Measurements from ENCODE around the gene METTL23. TPM values are rescaled to one million over a fixed set of nuclear protein-coding genes. Genes with fewer than 3 reads are reported as not detected.

Gene METTL23
- total RNA-seq, 4 donors from 2014 or later = 20.6 to 29.9 (median 23.0) TPM

GRCh38 chr17:76681222-76682137 lies 45.2 kb upstream of the METTL23 start:
- TF ChIP-seq, protein P1, sequence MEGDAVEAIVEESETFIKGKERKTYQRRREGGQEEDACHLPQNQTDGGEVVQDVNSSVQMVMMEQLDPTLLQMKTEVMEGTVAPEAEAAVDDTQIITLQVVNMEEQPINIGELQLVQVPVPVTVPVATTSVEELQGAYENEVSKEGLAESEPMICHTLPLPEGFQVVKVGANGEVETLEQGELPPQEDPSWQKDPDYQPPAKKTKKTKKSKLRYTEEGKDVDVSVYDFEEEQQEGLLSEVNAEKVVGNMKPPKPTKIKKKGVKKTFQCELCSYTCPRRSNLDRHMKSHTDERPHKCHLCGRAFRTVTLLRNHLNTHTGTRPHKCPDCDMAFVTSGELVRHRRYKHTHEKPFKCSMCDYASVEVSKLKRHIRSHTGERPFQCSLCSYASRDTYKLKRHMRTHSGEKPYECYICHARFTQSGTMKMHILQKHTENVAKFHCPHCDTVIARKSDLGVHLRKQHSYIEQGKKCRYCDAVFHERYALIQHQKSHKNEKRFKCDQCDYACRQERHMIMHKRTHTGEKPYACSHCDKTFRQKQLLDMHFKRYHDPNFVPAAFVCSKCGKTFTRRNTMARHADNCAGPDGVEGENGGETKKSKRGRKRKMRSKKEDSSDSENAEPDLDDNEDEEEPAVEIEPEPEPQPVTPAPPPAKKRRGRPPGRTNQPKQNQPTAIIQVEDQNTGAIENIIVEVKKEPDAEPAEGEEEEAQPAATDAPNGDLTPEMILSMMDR (IDR thresholded peaks at IDR 0.05) = peak; percentile 80 to 81
- TF ChIP-seq EP300 (IDR thresholded peaks at IDR 0.05) (no peak), POLR2AphosphoS5 (IDR thresholded peaks at IDR 0.05) (no peak), POLR2A (IDR thresholded peaks at IDR 0.05) (no peak)

DNA sequence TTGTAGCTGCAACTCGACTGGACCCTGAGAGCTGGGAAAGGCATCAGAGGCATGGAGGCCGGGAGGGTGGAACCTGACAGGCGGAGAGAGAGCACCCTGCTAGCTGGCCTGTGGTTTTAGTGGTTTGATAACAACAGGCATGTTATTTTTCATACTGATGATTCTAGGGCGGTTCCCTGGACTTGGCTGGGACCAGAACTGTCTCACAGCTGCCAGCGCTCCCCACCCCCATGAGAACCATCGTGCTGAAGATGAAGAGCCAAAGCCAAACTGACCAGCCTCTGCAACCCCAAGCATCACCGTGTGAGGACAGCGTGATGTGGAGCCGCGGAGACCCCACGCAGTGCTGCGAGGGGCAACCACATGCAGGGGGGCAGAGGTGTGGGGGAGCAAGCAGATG lies 44.3 kb upstream of the METTL23 start:
- no peak overlapping the region for H3K27ac ChIP-seq
- no peak for DNase-seq (ENCODE audit: low spot score in 2 of 2)
- peaks cover 40% of the 10 kb centered on the region for H3K4me1 ChIP-seq
- H3K27me3 ChIP-seq = no peaks in the 10 kb centered on the region
- TF ChIP-seq EP300 (IDR thresholded peaks at IDR 0.05) (no peak), POLR2A (IDR thresholded peaks at IDR 0.05) (no peak), POLR2AphosphoS5 (IDR thresholded peaks at IDR 0.05) (no peak)
- TF ChIP-seq, protein P1 (IDR thresholded peaks at IDR 0.05) = no peak
- no peaks in the 10 kb centered on the region for H3K9me3 ChIP-seq
- 67% methylated on average over 5 of the region's 12 CpGs for WGBS
- no peak overlapping the region for H3K4me3 ChIP-seq
- peaks cover 30% of the 10 kb centered on the region for H3K36me3 ChIP-seq

More at GRCh38 chr17:76681222-76682137, 45.2 kb upstream of the METTL23 start:
- Histone ChIP-seq H3K36me3 (peaks cover 30% of the 10 kb centered on the region), H3K27me3 (no peaks in the 10 kb centered on the region), H3K4me1 (peaks cover 32% of the 10 kb centered on the region), H3K4me3 (no peak overlapping the region), H3K9me3 (no peaks in the 10 kb centered on the region), H3K27ac (no peak overlapping the region)
- DNase-seq (ENCODE audit: low spot score in 2 of 2) = peak in 1 of 2 donors; percentile 59
- 48% methylated on average over 7 of the region's 16 CpGs for WGBS

GRCh38 chr17:76683011-76683755 lies 43.5 kb upstream of the METTL23 start:
- Histone ChIP-seq H3K4me3 (no peak overlapping the region), H3K9me3 (no peaks in the 10 kb centered on the region), H3K27me3 (no peaks in the 10 kb centered on the region), H3K27ac (no peak overlapping the region), H3K36me3 (peaks cover 25% of the 10 kb centered on the region), H3K4me1 (peaks cover 48% of the 10 kb centered on the region)
- DNase-seq (ENCODE audit: low spot score in 2 of 2) = no peak
- TF ChIP-seq, protein P1 (IDR thresholded peaks at IDR 0.05) = no peak
- no peak for TF ChIP-seq POLR2AphosphoS5 (IDR thresholded peaks at IDR 0.05)
- no peak for TF ChIP-seq POLR2A (IDR thresholded peaks at IDR 0.05)
- WGBS = 76% methylated on average over 13 of the region's 18 CpGs

- Histone ChIP-seq H3K27me3 (no peaks in the 10 kb centered on the region), H3K4me3 (no peak overlapping the region), H3K36me3 (peaks cover 18% of the 10 kb centered on the region), H3K4me1 (peaks cover 57% of the 10 kb centered on the region), H3K9me3 (no peaks in the 10 kb centered on the region), H3K27ac (no peak overlapping the region)
- DNase-seq (ENCODE audit: low spot score in 2 of 2) = no peak
- TF ChIP-seq POLR2AphosphoS5 (IDR thresholded peaks at IDR 0.05) = no peak
- TF ChIP-seq, protein P1 (IDR thresholded peaks at IDR 0.05) = no peak
- no peak for TF ChIP-seq POLR2A (IDR thresholded peaks at IDR 0.05)
- TF ChIP-seq EP300 (IDR thresholded peaks at IDR 0.05) = no peak
- 84% methylated on average over 21 of the region's 25 CpGs for WGBS
Observed at GRCh38 chr17:76683921-76684745, 42.5 kb upstream of the METTL23 start.
